GM23248 (cell line): Measurements from ENCODE around the gene ELOF1.

Experiments
- EZH2 ChIP-seq: fragments of 200-600 bp; sonication (generic); IDR thresholded peaks from 2 replicates; pipeline ENCODE4 v1.6.1; 2018; ENCODE audit warnings: antibody characterized with exemption, mild to moderate bottlenecking; ENCODE audit not compliant: insufficient read depth, poor library complexity, severe bottlenecking
- EZH2phosphoT487 ChIP-seq: fragments of 200-600 bp; sonication (generic); IDR thresholded peaks from 2 replicates; pipeline ENCODE4 v1.6.1; 2018; ENCODE audit warnings: antibody characterized with exemption, moderate library complexity, mild to moderate bottlenecking, low read depth; ENCODE audit not compliant: insufficient read depth

DNA sequence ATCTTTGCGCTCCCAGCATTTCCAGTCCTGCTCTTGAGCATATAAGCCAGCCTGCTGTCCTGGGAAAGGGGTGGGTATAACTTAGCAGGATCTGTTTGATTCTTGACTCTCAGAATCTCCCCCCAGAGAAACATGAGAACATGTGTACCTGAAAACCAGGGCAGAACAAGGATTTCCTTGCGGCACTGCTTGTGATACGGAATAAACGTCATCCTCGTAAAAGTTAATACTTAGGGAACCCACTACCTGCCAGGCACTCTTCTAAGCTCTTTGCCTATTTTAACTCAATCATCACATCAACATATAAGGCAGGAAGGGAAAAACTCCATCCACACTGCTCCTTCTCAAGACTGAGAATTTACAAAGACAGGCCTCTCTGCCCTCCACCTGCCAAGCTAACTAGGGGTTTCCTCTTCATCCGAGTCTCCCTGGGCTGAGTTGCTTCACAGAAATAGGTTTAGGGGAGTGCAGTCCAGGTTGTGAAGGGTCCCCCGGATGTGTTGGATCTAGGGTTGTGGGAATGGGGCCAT lies 54.5 kb downstream of the ELOF1 start:
- TF ChIP-seq EZH2 = no peak
- no peak for TF ChIP-seq EZH2phosphoT487
